Liver (tissue), 9 donors: Measurements from ENCODE around the gene RGS4. TPM values are rescaled to one million over a fixed set of nuclear protein-coding genes. Genes with fewer than 3 reads are reported as not detected.

ENCODE experiments used
- DNase-seq: peaks from one replicate; pipeline ENCODE4 v3.0.0-alpha.2; 2017; ENCODE audit warnings: low spot score
- H3K27ac ChIP-seq, 2 donors: one replicate each; pipeline ENCODE4 v1.7.0; 2013; ENCODE audit warnings: inconsistent platforms in 2 of 2, low read length in 2 of 2, control low read depth in 1 of 2, low read depth in 1 of 2, mild to moderate bottlenecking in 1 of 2
- H3K27me3 ChIP-seq, 4 donors: one replicate each; pipeline versions ENCODE4 v1.6.1 to v1.7.0; 2013; ENCODE audit warnings: low read length in 3 of 4, inconsistent platforms in 1 of 4, mild to moderate bottlenecking in 1 of 4, moderate library complexity in 1 of 4; ENCODE audit not compliant: control insufficient read depth in 4 of 4, insufficient read depth in 4 of 4
- H3K36me3 ChIP-seq, 4 donors: one replicate each; pipeline versions ENCODE4 v1.6.1 to v1.7.0; 2013; ENCODE audit warnings: low read length in 3 of 4, mild to moderate bottlenecking in 3 of 4, low read depth in 1 of 4, moderate library complexity in 1 of 4; ENCODE audit not compliant: control insufficient read depth in 4 of 4, insufficient read depth in 3 of 4
- H3K4me1 ChIP-seq, 4 donors: one replicate each; pipeline versions ENCODE4 v1.6.1 to v1.7.0; 2013; ENCODE audit warnings: low read length in 3 of 4, mild to moderate bottlenecking in 3 of 4, moderate library complexity in 1 of 4; ENCODE audit not compliant: control insufficient read depth in 4 of 4, insufficient read depth in 4 of 4
- H3K4me3 ChIP-seq, 3 donors: one replicate each; pipeline versions ENCODE4 v1.6.1 to v1.7.0; 2013; ENCODE audit warnings: low read length in 3 of 3, control low read depth in 1 of 3, low read depth in 1 of 3, mild to moderate bottlenecking in 1 of 3
- H3K9ac ChIP-seq, 2 donors: one replicate each; pipeline ENCODE4 v1.7.0; 2013; ENCODE audit warnings: low read length in 2 of 2, mild to moderate bottlenecking in 2 of 2, moderate library complexity in 2 of 2, control low read depth in 1 of 2, low read depth in 1 of 2
- H3K9me3 ChIP-seq, 4 donors: one replicate each; pipeline versions ENCODE4 v1.6.1 to v1.7.0; 2013; ENCODE audit warnings: low read length in 3 of 4; ENCODE audit not compliant: control insufficient read depth in 4 of 4
- ATF3 ChIP-seq: IDR thresholded peaks from 2 replicates; pipeline ENCODE4 v1.6.1; 2016; ENCODE audit warnings: antibody characterized with exemption
- CTCF ChIP-seq: fragments of 150-350 bp; IDR thresholded peaks from 2 replicates; pipeline ENCODE4 v1.5.1; 2017; ENCODE audit warnings: improper control_type of control experiment, low read depth, low read length; ENCODE audit not compliant: missing input control
- EGR1 ChIP-seq, 2 donors: IDR thresholded peaks; 2 replicates each; pipeline ENCODE4 v1.6.1; 2016 to 2018; ENCODE audit warnings: antibody characterized with exemption in 2 of 2, low read depth in 2 of 2
- FOXA1 ChIP-seq: IDR thresholded peaks from 2 replicates; pipeline ENCODE4 v1.6.1; 2016; ENCODE audit warnings: antibody characterized with exemption
- FOXA2 ChIP-seq: IDR thresholded peaks from 2 replicates; pipeline ENCODE4 v1.6.1; 2016; ENCODE audit warnings: antibody characterized with exemption
- HNF4A ChIP-seq, 2 donors: conservative IDR thresholded peaks; 2 replicates each; pipeline ENCODE4 v1.6.1; 2016; ENCODE audit warnings: antibody characterized with exemption in 2 of 2, mild to moderate bottlenecking in 2 of 2
- HNF4G ChIP-seq: IDR thresholded peaks from 2 replicates; pipeline ENCODE4 v1.6.1; 2016; ENCODE audit warnings: antibody characterized with exemption
- JUND ChIP-seq, 2 donors: IDR thresholded peaks; 2 replicates each; pipeline ENCODE4 v1.6.1; 2016; ENCODE audit warnings: antibody characterized with exemption in 2 of 2
- NR2F2 ChIP-seq: IDR thresholded peaks from 2 replicates; pipeline ENCODE4 v1.6.1; 2016; ENCODE audit warnings: antibody characterized with exemption
- RAD21 ChIP-seq, 2 donors: IDR thresholded peaks; 2 replicates each; pipeline ENCODE4 v1.6.1; 2016; ENCODE audit warnings: antibody characterized with exemption in 2 of 2, mild to moderate bottlenecking in 2 of 2
- REST ChIP-seq: IDR thresholded peaks from 2 replicates; pipeline ENCODE4 v1.6.1; 2016; ENCODE audit warnings: antibody characterized with exemption, mild to moderate bottlenecking
- RXRA ChIP-seq, 2 donors: IDR thresholded peaks; 2 replicates each; pipeline ENCODE4 v1.6.1; 2017 to 2018; ENCODE audit warnings: antibody characterized with exemption in 2 of 2, mild to moderate bottlenecking in 1 of 2
- SP1 ChIP-seq: IDR thresholded peaks from 2 replicates; pipeline ENCODE4 v1.6.1; 2018; ENCODE audit warnings: antibody characterized with exemption, mild to moderate bottlenecking
- TAF1 ChIP-seq: conservative IDR thresholded peaks from 2 replicates; pipeline ENCODE4 v1.6.1; 2016; ENCODE audit warnings: antibody characterized with exemption, mild to moderate bottlenecking
- YY1 ChIP-seq: IDR thresholded peaks from 2 replicates; pipeline ENCODE4 v1.6.1; 2016; ENCODE audit warnings: antibody characterized with exemption, mild to moderate bottlenecking
- ZBTB33 ChIP-seq: IDR thresholded peaks from 2 replicates; pipeline ENCODE4 v1.6.1; 2016; ENCODE audit warnings: antibody characterized with exemption
- WGBS: extraction: QIAGEN DNeasy Blood & Tissue Kit; methylation state at CpG from one replicate; pipeline ENCODE4 v1.1.7; 2013; 5-methylcytosine and 5-hydroxymethylcytosine counted together
- polyA plus RNA-seq, 2 donors: library from polyadenylated mRNA; stranded (reverse) in 1 of 2; unstranded in 1 of 2; fragments of 200-250 nt in 1 of 2; fragments of >200 nt in 1 of 2; fragmentation: Nextera tagmentation in 1 of 2; extraction: Ambion mirVana in 1 of 2; gene quantifications; one replicate each; pipeline versions ENCODE4 v1.2.1 to v1.2.3, GENCODE V29; 2013 to 2015
- total RNA-seq, 2 donors: library from RNA; depleted of rRNA; stranded (reverse); fragments of >200 nt; gene quantifications; one replicate each; pipeline ENCODE4 v1.2.3, GENCODE V29; 2014
- donor health status: healthy.
- donor health status: healthy.
- donor health status: healthy.
- donor health status: healthy.
- donor health status: healthy.

The RGS4 gene
- total and polyA plus RNA-seq, 4 donors: 0.37 to 1.4 (median 0.75) TPM

DNA sequence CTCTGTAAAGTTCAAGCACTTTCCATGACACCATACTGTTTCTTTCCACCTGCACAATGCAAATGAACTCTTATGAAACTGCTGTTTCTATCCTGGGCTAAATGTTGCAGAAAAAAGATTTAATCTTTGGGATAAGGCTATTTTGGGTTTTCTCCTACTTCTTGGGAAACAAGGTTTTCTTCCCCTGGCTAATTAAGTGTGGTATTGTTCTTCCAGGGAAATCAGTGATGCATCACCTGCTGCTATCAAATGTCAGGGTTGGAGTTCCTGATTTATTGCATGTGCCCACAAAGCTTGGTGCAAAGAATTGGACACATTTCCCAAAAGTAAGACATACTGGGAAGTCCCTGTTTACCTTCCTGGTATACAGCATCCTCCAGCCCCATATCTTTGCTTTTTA, 6.0 kb upstream of the RGS4 start (continued):
- TF ChIP-seq REST (no peak), RAD21 (IDR thresholded peaks at IDR 0.05) (no peak), HNF4A (conservative IDR thresholded peaks at IDR 0.05) (no peak)

DNA sequence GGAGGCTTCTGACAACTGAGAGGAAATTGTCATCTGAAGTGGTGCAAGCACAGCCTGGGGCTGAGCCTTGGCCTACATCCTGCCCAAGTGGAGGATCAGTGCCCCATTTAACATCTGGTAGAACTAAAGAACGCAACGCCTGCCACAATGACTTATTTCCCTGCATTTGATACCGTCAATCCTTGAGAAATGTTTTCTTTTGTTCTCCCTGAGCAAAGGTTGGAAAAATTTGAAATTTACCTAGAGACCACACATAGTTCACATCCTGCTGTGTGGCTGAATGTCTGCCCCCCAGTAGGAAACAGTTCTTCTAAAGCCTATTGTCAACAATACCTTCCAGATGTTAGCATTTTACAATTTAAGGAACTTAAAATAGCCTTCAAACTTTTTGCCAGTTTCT, 5.6 kb upstream of the RGS4 start:
- no peak for TF ChIP-seq TAF1
- TF ChIP-seq CTCF: no peak
- TF ChIP-seq FOXA1: no peak
- TF ChIP-seq ATF3: no peak
- no peak for TF ChIP-seq RAD21 (IDR thresholded peaks at IDR 0.05)
- no peak for TF ChIP-seq ZBTB33
- TF ChIP-seq EGR1 (IDR thresholded peaks at IDR 0.05; ENCODE audit: low read depth in 2 of 2): no peak
- no peak for TF ChIP-seq RXRA (IDR thresholded peaks at IDR 0.05)
- TF ChIP-seq JUND (IDR thresholded peaks at IDR 0.05): no peak
- TF ChIP-seq SP1: no peak
- no peak for TF ChIP-seq HNF4A (conservative IDR thresholded peaks at IDR 0.05)
- no peak for TF ChIP-seq HNF4G
- no peak for TF ChIP-seq NR2F2
- no peaks in the 10 kb centered on the region for H3K9me3 ChIP-seq
- H3K4me1 ChIP-seq: no peaks in the 10 kb centered on the region
- no peak overlapping the region for H3K4me3 ChIP-seq
- WGBS: 44% methylated on average over 3 of the region's 3 CpGs
- no peak overlapping the region for H3K9ac ChIP-seq
- peaks cover 0 to 6% (median 1%) of the 10 kb centered on the region in 4 donors for H3K27me3 ChIP-seq
- H3K36me3 ChIP-seq: no peaks in the 10 kb centered on the region
- no peak overlapping the region for H3K27ac ChIP-seq
- DNase-seq: no peak

DNA sequence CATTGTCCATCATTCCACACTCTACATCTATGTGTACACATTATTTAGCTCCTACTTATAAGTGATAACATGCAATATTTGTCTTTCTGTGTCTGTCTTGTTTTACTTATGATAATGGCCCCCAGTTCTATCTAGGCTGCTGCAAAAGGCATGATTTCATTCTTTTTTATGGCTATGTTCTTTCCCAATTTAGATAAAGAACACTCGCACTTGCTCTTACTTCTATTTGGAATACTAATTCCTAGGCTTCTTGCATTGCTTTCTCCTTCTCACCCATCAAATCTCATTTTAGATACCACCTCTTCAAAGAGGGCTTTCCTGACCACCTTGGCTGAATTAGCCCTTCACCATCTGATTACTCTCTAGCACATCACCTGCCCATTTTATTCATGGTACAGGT, 3.0 kb upstream of the RGS4 start:
- H3K27me3 ChIP-seq: peaks cover 0 to 16% (median 3%) of the 10 kb centered on the region in 4 donors
- no peak for TF ChIP-seq REST
- no peak for TF ChIP-seq FOXA1
- TF ChIP-seq HNF4A (conservative IDR thresholded peaks at IDR 0.05): no peak
- TF ChIP-seq ZBTB33: no peak
- no peak for TF ChIP-seq FOXA2
- no peak for TF ChIP-seq RAD21 (IDR thresholded peaks at IDR 0.05)
- no peak for TF ChIP-seq NR2F2
- no peak for TF ChIP-seq YY1
- TF ChIP-seq RXRA (IDR thresholded peaks at IDR 0.05): no peak
- H3K4me1 ChIP-seq: no peaks in the 10 kb centered on the region
- H3K9me3 ChIP-seq: no peaks in the 10 kb centered on the region
- H3K36me3 ChIP-seq: no peaks in the 10 kb centered on the region
- H3K27ac ChIP-seq: no peak overlapping the region
- H3K4me3 ChIP-seq: no peak overlapping the region
- no peak for DNase-seq
- H3K9ac ChIP-seq: no peak overlapping the region
- 78% methylated on average over 1 of the region's 1 CpG for WGBS
